ENCODE results near the gene CYP8B1. TPM values are rescaled to one million over a fixed set of nuclear protein-coding genes. Genes with fewer than 3 reads are reported as not detected.

CYP8B1 gene
- polyA plus RNA-seq, 1 donor (not counting 4 experiments of a cell fraction or from before 2014, with no cell fraction given), result not detected

DNA sequence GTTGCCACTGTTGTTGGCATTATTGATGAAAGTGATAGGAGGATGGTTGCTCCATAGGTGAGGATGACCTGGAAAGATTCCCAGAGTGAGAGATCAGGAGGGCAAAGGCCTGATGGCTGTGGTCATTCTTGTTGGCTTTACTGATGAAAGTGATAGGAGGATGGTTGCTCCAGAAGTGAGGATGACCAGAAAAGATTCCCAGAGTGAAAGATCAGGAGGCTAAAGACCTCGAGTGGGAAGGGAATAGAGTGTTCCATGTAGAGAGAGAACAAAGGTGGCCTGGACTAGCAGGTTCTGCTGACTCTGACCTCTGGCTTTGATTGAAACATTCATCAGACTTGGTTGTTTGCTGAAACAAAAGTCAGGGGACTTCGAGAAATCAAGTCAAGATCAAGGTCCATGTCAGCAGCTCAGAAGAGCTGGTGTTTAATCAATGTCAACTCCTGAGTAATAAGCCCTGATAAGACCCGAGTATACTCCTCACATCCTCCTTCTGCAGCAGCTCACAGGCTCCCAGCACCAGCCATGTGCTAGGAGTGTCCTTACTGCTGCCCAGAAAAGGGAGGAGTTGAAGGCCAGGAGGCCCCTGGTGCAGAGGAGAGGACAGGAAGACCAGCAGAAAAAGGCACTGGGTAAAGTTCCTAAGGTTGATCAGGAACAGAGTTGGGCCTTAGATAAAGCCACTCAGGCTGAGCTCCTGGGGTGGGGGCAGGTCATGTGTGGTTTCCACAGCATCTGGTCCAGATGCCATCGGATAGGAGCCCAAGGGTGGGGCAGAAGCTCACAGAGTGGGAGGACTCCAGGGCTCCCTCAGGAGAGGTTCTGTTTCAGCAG is 19.9 kb downstream of the CYP8B1 start:
- Histone ChIP-seq H3K27ac (ENCODE audit: control insufficient read depth, insufficient read depth, low read length) (no peak overlapping the region), H2AFZ (ENCODE audit: control insufficient read depth, low read length) (no peak overlapping the region), H3K36me3 (ENCODE audit: control insufficient read depth in 2 of 2, extremely low read depth in 1 of 2, insufficient read depth in 2 of 2, low read length in 2 of 2) (no peaks in the 10 kb centered on the region), H3K4me2 (ENCODE audit: control insufficient read depth, extremely low read depth, insufficient read depth, low read depth, low read length) (no peak overlapping the region), H3K27me3 (ENCODE audit: control insufficient read depth, extremely low read depth, insufficient read depth, low read length) (no peaks in the 10 kb centered on the region), H3K9me1 (ENCODE audit: control insufficient read depth, extremely low read depth, insufficient read depth, low read length) (no peaks in the 10 kb centered on the region), H3K79me2 (ENCODE audit: control insufficient read depth, insufficient read depth, low read length) (no peaks in the 10 kb centered on the region), H3K9ac (ENCODE audit: control insufficient read depth, extremely low read depth, insufficient read depth, low read length) (no peak overlapping the region), H4K20me1 (ENCODE audit: control insufficient read depth, extremely low read depth, insufficient read depth, low read length) (no peaks in the 10 kb centered on the region), H3K4me1 (ENCODE audit: control insufficient read depth, extremely low read depth, insufficient read depth, low read length) (no peaks in the 10 kb centered on the region), H3K4me3 (ENCODE audit: control insufficient read depth in 2 of 3, extremely low read depth in 1 of 3, insufficient read depth in 2 of 3, low read depth in 1 of 3, low read length in 3 of 3) (no peak overlapping the region), H3K9me3 (ENCODE audit: control insufficient read depth, low read depth, low read length) (no peaks in the 10 kb centered on the region)
- FAIRE-seq, result no peak
- no peak for TF ChIP-seq EZH2 (IDR thresholded peaks at IDR 0.05; ENCODE audit: low read length)
- TF ChIP-seq, protein P1, sequence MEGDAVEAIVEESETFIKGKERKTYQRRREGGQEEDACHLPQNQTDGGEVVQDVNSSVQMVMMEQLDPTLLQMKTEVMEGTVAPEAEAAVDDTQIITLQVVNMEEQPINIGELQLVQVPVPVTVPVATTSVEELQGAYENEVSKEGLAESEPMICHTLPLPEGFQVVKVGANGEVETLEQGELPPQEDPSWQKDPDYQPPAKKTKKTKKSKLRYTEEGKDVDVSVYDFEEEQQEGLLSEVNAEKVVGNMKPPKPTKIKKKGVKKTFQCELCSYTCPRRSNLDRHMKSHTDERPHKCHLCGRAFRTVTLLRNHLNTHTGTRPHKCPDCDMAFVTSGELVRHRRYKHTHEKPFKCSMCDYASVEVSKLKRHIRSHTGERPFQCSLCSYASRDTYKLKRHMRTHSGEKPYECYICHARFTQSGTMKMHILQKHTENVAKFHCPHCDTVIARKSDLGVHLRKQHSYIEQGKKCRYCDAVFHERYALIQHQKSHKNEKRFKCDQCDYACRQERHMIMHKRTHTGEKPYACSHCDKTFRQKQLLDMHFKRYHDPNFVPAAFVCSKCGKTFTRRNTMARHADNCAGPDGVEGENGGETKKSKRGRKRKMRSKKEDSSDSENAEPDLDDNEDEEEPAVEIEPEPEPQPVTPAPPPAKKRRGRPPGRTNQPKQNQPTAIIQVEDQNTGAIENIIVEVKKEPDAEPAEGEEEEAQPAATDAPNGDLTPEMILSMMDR (optimal IDR thresholded peaks at IDR 0.05 in 1 of 3, IDR thresholded peaks at IDR 0.05 in 1 of 3, conservative IDR thresholded peaks at IDR 0.05 in 1 of 3; ENCODE audit: extremely low read depth in 1 of 3, insufficient read depth in 2 of 3, low read length in 3 of 3), result no peak
- dilution Hi-C loops (cut with MboI; ENCODE audit: extremely low pct_ligation_motif_present, low sequenced_read_pairs), result no loop called here
- DNase-seq (ENCODE audit: low read depth, low spot score), result no peak

GRCh38 chr3:42855219-42855546 is 20.5 kb downstream of the CYP8B1 start:
- no peak overlapping the region for H3K4me3 ChIP-seq (ENCODE audit: control insufficient read depth in 2 of 3, extremely low read depth in 1 of 3, insufficient read depth in 2 of 3, low read depth in 1 of 3, low read length in 3 of 3)
- no peaks in the 10 kb centered on the region for H3K36me3 ChIP-seq (ENCODE audit: control insufficient read depth in 2 of 2, extremely low read depth in 1 of 2, insufficient read depth in 2 of 2, low read length in 2 of 2)
- no peaks in the 10 kb centered on the region for H3K9me3 ChIP-seq (ENCODE audit: control insufficient read depth, low read depth, low read length)
- no peak for TF ChIP-seq EZH2 (IDR thresholded peaks at IDR 0.05; ENCODE audit: low read length)
- TF ChIP-seq, protein P1 (optimal IDR thresholded peaks at IDR 0.05 in 1 of 3, IDR thresholded peaks at IDR 0.05 in 1 of 3, conservative IDR thresholded peaks at IDR 0.05 in 1 of 3; ENCODE audit: extremely low read depth in 1 of 3, insufficient read depth in 2 of 3, low read length in 3 of 3), result no peak
- no peak overlapping the region for H2AFZ ChIP-seq (ENCODE audit: control insufficient read depth, low read length)
- dilution Hi-C loops (cut with MboI; ENCODE audit: extremely low pct_ligation_motif_present, low sequenced_read_pairs), result no loop called here
- H3K27me3 ChIP-seq (ENCODE audit: control insufficient read depth, extremely low read depth, insufficient read depth, low read length), result no peaks in the 10 kb centered on the region
- DNase-seq (ENCODE audit: low read depth, low spot score) (no peak), FAIRE-seq (no peak)
- no peak overlapping the region for H3K27ac ChIP-seq (ENCODE audit: control insufficient read depth, insufficient read depth, low read length)
- H3K9ac ChIP-seq (ENCODE audit: control insufficient read depth, extremely low read depth, insufficient read depth, low read length), result no peak overlapping the region
- no peaks in the 10 kb centered on the region for H3K79me2 ChIP-seq (ENCODE audit: control insufficient read depth, insufficient read depth, low read length)
- no peaks in the 10 kb centered on the region for H4K20me1 ChIP-seq (ENCODE audit: control insufficient read depth, extremely low read depth, insufficient read depth, low read length)
- H3K9me1 ChIP-seq (ENCODE audit: control insufficient read depth, extremely low read depth, insufficient read depth, low read length), result no peaks in the 10 kb centered on the region
- H3K4me2 ChIP-seq (ENCODE audit: control insufficient read depth, extremely low read depth, insufficient read depth, low read depth, low read length), result no peak overlapping the region
- no peaks in the 10 kb centered on the region for H3K4me1 ChIP-seq (ENCODE audit: control insufficient read depth, extremely low read depth, insufficient read depth, low read length)

Measured in keratinocyte (primary cell).